ENCODE results near the gene SLC39A7.
"Not testable (repeated sequence)": the region's sequence is repeated elsewhere in the genome, so short reads cannot be mapped to it uniquely, and the experiment has no call there.

SLC39A7 gene

DNA sequence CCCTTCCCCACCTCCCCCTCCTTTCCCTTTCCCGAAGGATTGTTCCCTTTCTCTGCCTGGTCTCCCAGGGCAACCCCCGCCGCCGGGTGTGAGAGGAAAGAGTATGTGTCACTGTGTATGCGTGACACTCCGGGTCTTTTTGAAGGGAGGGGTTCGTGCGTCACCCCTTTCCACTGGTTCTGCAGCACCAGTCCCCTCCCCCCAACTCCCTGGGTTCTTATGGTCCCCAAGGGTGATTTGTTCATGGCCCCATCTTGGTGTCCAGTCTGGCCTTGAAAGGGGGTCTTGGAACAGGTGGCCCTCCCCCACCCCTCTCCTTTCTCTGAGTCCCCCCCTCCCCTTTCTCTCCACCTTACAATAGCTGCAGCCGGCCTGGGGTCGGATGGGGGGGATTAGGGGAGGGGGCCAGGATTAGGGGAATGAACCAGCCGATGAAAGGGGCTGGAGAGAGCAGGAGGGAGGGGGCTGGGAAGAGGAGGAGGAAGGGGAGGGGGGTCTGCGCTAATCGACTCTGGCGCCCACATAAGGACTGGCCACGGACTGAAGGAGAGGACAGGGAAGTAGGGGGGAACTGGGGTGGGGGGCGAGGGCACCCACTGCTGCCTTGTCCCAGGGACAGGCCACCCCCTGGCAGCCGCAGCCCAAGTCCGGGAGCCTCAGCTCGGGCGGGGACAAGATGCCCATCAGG is 6.3 kb downstream of the SLC39A7 start:
- DNase-seq: peak; percentile 37

DNA sequence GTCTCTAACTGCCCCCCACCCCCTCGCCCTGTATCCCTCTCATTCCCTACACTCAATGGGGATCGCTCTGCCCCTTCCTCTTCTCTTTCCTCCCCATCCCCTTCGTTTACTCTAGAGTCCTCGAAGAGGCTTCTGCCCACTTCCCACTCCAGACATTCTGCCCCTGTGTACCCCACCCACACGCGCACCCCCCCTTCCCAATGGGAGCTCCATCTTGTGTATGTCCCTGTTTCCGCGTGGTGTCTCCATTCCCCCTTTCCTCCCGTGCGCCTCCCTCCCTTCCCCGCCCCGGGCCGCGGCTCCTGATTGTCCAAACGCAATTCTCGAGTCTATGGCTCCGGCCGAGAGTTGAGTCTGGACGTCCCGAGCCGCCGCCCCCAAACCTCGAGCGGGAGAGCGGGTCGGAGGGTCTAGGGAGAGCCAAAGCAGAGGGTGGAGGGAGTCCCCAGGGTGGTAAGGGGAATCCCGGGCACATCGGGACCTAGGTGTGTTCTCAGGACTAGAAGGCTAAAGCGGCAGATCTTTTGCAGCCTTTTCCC is 7.0 kb downstream of the SLC39A7 start:
- DNase-seq: peak; percentile 73

DNA sequence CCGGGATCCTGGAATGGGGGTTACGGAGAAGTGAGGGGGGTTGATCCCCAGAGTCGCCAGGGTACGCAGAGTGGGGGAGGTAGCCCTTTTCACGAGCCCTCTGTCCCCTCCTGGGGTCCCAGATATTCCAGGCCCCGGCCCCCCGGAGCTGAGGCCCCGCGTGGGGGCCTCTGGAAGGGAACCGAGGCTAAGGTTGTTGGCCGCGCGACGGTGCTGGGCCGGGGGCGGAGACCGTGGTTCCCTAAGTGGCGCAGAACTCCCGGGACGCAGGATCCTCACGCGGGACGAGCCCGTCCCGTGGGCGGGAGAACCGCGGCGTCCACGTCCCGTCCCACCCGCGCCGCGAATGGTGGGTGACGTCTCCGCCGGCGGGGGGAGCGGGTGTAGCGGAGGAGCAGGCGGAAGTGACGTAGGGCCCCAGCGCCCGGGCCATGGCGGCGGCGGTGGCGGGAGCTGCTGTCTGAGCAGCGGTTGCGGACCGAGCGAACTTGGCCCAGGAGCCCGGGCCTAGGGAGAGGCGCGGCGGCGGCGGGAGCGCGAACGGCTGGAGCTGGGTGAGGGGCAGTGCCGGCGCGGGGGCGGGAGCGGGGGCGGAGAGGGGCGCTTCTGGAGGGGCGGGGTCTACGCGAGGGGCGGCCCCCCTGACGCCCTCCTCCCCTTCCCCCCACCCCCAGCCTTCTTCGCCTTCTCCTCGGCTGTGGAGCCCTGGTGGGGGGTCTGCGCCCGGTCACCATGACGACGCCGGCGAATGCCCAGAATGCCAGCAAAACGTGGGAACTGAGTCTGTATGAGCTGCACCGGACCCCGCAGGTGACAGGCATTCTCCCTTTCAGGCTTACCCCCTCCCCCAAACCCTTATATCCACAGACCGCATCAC is 7.7 kb downstream of the SLC39A7 start, which contains the start of gene RING1:
Gene RING1 (plus strand): TSS at position 410 of the 877 bp plus-strand sequence. CDS start 323 bp downstream, at position 733.
- peak; percentile 86 for DNase-seq

DNA sequence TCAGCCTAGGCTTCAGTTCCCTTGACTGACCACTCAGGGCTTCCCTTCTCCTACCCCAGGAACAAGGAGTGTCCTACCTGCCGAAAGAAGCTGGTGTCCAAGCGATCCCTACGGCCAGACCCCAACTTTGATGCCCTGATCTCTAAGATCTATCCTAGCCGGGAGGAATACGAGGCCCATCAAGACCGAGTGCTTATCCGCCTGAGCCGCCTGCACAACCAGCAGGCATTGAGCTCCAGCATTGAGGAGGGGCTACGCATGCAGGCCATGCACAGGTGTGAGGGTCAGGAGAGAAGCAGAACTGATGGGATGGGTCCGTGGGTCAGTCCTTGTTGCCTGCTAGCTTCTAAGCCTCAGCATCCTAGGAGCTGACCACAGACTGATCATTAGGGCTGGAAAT is 9.2 kb downstream of the SLC39A7 start:
- DNase-seq: no peak

DNA sequence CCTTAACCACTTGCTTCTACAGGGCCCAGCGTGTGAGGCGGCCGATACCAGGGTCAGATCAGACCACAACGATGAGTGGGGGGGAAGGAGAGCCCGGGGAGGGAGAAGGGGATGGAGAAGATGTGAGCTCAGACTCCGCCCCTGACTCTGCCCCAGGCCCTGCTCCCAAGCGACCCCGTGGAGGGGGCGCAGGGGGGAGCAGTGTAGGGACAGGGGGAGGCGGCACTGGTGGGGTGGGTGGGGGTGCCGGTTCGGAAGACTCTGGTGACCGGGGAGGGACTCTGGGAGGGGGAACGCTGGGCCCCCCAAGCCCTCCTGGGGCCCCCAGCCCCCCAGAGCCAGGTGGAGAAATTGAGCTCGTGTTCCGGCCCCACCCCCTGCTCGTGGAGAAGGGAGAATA is 10.5 kb downstream of the SLC39A7 start:
- no peak for DNase-seq

DNA sequence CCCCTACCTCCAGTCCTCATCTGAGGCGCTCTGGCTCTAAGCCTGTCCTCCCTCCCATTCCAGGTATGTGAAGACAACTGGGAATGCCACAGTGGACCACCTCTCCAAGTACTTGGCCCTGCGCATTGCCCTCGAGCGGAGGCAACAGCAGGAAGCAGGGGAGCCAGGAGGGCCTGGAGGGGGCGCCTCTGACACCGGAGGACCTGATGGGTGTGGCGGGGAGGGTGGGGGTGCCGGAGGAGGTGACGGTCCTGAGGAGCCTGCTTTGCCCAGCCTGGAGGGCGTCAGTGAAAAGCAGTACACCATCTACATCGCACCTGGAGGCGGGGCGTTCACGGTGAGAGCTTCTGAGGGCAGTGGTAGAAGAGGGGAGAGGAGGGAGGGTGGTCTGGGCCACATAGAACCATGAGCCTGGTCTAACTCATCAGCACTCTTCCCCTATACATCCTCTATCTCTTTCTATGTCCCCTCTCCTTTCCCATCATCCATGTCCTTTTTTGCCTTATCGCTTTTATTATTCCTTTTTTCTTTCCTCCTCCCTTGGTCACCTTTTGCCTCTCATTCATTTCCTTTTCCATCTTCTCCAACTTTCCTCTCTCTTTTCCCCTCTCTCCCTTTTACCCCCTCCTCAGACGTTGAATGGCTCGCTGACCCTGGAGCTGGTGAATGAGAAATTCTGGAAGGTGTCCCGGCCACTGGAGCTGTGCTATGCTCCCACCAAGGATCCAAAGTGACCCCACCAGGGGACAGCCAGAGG is 11.2 kb downstream of the SLC39A7 start:
- DNase-seq: no peak

DNA sequence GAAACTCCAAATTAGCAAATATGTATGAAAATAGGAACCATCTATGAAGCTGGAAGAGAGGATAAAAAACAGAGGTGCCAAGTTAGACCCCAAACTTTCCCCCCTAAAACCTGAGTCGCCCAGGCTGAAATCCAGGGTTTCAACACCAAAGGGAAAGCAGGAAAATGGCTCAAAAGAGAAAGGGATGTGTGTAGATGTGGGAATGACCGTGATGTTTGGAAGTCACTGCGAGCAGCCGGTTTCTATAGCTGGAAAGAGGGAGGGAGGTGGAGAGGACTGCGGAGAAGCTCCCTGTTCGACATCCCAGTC is 12.1 kb downstream of the SLC39A7 start:
- DNase-seq: peak; percentile 57

DNA sequence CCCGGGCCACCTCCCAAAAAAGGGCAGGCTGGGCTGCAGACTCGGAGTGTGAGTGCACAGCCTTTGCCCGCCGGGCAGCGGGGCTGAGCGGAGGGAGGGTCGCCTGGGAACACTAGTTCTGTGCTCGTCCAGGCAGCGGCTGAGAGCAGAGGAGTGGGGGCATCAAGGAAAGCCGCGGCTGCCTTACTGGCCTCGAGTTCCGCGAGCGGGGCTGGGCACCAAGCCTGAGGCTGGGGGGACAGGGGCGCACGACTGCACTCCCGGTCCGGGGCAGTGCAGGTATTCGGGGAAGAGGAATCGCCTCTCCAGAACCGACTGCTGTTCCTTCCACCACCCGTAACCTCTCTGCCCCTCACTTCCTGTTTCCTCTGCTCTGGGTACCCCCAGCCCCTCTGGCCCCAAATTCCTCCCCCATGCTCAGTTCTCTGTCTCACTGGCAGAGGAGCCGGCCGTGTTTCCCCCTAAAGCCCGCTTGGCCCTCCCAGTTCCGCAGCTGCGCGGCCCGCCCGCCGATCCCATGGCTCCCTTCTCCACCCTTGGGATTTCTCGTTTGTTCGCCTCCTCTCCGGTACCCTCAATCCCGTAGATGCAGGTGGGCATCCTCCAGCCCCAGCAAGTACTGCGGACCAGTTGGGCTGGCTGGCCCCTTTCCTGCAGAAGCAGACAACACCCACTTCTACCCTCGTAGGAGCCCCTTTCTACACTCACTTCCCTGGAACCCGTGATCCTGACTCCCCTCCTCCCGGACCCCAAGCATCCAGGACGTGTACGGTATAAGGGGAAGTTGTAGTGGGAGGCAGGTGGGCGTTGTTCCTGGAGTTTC is 12.7 kb downstream of the SLC39A7 start:
- DNase-seq: peak; percentile 57

DNA sequence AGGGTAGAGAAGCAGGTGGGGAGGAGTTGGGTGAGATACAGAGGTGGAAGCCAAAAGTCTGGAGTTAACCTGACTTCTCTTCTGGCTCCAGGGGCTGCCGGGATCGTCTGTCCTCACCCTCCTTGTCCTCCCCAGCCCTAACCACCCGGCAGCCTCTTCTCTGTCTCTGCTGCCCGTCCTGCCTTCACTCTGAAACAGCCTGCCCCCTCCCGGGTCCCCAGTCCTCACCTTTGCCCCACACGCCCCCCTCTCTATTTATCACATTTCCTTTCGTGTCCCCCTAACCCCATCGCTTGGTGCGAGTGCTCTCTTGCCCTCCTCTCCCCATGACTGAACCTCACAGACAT is 13.3 kb downstream of the SLC39A7 start:
- DNase-seq: peak; percentile 26

DNA sequence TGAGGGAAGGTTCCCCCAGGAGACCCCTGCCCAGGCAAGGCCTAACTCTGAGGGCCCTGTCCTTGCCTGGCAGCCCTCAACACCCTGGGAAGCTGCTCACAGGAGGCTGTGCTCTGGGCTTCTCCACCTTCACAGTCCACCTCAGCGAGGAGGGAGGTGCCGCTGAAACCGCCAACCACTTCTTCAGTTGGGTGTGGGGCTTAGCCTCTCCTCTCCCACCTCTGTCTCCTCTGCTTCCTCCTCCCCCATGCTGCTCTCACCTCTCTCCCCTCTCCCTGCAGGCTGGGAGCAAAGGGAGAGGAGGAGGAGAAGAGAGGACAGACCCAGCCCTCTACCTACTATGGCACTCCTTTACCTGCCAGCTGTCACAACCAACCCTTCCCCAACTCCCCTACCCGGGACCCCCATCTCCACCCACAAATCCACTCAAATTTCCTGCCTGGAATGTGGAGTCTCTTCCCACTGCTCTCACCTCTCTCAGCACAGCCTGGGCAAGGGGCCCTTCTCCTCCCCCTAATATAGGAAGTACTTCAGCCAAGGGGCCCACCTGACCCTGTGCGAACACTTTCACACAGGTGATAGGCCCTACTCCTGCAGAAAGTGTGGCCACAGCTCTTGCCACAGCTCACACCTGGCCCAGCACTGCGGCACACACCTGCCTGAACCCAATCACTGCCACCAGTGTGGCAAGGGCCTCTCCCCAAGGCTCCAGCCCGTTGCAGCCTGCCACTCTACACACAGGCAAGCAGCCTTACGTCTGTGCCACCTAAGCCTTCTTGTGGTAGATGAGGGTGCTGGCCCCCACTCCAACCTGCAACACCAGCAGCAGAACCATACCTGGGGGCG is 14.8 kb downstream of the SLC39A7 start:
- DNase-seq: no peak

DNA sequence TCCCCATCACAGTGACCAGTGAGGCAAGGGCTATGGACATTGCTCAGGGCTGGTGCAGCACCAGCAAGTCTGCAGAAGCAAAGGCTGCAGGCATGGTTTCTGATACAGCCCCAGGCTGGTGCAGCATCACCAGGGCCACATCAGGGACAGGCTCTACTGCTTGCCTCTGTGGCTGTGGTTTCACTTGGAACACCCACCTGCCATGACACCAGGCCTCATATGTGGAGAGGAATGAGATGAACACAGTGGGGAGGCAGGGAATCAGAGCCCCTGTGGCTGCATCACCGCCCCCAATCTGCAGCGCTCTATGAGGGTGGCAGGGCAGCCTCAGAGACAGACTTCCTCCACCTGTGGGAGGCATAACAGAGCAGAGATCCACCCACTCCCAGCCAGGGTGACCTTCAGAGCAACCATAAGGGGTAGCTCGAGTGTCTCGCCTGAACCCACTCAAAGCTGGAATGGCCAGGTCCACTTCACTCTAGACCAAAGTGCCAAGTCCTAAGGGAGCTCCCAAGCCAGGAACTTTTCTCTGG is 15.5 kb downstream of the SLC39A7 start:
- DNase-seq: no peak

DNA sequence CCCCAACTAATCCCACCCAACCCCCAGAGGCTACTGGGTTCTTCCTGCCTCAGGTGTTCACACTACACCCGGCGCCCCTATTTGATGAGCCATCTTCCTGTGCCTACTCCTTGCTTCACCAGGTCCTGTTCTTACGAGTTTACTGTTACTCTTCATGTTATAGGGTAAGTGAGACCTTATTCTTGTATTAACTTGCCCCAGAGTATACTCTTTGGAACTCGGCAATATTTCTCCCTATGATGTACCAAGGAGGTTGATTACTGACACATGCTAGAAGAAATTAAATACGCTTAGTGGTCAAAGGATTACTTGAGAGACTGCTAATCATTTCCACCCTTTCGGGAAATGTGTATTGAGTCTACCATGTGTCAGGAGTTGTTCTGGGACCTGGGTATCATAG is 16.6 kb downstream of the SLC39A7 start:
- no peak for DNase-seq

DNA sequence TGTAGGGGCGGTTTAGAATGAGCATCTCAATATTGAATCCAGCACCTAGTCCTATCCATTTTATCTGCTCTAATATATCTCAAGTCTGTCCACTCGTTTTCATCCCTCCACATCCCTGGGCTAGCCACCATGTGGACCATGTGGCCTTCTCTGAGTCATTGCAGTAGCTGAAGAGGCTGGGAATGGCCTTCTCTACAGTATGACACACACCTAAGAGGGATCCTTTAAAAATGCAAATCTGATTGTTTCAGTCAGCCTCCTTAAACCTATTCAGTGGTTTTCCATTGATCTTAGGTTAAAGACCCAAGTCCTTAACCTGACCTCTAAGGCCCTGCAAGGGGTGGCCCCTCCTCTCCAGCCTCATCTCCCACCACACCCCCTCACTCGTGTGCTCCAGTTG is 17.0 kb downstream of the SLC39A7 start:
- peak; percentile 24 for DNase-seq

DNA sequence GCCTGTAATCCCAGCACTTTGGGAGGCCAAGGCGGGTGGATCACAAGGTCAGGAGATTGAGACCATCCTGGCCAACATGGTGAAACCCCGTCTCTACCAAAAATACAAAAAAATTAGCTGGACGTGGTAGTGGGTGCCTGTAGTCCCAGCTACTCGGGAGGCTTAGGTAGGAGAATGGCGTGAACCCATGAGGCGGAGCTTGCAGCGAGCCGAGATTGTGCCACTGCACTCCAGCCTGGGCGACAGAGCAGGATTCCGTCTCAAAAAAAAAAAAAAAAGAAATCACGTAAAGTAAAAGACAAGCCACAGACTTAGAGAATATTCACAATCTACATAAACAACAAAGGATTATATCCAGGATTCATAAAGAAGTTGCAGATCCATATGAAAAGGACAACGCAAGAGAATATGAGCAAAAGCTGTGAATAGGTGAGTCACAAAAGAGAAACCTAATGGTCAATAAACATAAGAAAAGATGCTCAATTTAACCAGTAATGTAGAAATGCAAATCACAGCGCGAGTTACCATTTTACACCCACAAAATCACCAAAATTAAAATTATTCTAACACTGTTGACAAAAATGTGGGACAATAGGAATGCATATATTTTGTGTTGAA is 25.9 kb downstream of the SLC39A7 start:
- DNase-seq: not testable (repeated sequence)

DNA sequence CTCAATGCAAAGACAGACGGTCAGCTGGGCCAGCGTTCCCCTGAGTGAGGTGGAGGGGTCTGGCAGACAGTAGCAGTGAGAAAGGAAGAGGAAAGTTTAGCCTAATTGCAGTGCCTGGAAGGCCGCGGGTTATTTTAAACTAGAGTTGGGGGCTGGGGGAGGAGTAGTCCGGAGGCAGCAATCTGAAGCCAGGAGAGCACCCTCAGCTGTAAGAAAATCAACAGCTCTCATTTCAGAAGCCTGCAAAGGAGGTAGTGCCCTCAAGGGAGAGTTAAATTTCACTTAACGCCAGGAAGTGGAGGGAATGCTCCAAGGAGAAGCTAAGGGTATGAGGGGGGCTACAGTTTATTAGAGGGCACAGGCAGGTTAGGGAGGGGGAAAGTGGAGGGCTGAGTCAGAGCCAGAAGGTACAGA is 34.6 kb downstream of the SLC39A7 start:
- no peak for DNase-seq

DNA sequence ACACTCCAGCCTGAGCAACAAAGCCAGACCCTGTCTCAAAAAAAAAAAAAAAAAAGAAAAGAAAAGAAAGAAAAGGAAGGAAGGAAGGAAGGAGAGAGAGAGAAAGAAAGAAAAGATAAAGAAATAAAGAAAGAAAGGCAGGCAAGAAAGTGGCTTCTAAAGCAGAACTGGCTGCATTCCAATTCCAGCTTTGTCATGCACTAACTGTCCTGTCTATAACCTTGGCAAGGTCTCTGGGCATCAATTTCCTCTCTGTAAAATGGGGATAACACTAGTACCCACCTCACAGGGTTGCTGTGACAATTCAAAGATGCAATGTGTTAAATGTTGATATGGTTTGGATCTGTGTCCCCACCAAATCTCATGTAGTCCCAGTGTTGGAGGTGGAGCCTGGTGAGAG is 35.7 kb downstream of the SLC39A7 start:
- no peak for DNase-seq

DNA sequence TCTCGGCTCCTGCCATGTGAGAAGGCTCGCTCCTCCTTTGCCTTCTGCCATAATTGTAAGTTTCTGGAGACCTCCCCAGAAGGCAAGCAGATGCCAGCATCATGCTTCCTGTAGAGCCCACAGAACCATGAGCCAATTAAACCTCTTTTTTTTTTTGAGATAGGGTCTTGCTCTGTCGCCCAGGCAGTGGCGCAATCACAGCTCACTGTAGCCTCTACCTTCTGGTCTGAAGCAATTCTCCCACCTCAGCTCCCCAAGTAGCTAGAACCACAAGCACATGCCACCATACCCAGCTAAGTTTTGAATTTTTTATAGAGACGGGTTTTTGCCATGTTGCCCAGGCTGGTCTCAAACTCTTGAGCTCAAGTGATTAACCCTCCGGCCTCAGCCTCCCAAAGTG is 36.2 kb downstream of the SLC39A7 start:
- no peak for DNase-seq

DNA sequence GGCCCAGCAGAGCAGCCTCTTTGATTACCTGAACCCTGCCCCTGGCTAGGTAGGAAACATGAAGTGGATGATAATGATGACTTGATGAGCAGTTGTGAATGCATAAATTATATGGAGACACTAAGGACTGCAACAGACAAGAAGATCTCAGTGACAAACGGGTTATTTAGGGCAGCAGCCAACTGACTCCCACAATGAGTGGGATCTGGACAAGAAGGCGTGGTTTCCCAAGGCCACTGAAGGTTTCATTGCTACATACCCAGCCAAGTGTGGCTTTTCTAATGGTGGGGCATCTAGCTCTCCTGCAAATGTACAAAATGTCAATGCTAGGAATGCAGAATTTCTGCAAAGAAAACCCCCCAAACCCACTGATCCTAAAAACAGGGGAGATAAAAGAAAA is 37.1 kb downstream of the SLC39A7 start:
- DNase-seq: no peak

DNA sequence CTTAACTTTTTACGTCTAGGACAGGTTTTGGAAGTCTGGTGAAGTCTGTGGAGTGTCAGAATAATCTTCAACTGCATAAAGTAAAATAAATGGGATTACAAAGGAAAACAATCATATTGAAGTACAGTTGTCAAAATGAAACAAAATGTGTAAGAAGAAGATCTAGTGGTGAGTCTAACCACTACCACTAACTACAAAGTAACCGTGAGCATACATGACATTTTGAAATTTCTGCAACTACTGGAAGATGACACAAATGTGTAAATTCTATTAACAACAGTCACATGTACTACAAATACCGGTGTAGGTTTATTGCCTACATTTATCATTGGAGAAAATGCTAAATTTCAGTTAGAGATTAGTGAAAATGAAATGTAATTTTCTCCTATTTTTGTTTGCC is 41.3 kb downstream of the SLC39A7 start:
- no peak for DNase-seq

DNA sequence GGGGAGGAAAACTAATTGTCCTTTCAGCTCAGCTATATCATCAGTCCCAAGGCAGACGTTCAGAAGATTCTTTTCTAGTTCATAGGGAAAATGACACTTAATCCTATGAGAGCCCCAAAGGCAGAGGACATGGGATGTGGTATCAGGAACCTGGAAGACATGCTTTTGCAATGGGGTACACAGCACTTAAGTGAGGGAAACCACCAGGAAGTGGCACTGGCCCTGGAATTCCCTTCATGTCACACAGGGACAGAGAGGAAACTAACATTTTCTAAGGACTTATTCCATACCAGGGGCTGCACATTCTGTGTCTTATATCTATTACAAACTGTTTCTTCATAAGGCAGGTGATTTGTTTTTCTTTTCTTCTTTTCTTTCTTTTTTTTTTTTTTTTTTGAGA is 42.8 kb downstream of the SLC39A7 start:
- no peak for DNase-seq
